Neutrophil (primary cell): ENCODE data around the gene ARL8B.

ENCODE experiments used
- H3K27ac ChIP-seq: fragments of 200-600 bp; sonication (generic); 2 replicates; pipeline ENCODE4 v1.5.1; 2016; ENCODE audit warnings: mild to moderate bottlenecking, moderate library complexity
- H3K27me3 ChIP-seq: fragments of 200-600 bp; sonication (generic); 2 replicates; pipeline ENCODE4 v1.6.0; 2016; ENCODE audit warnings: mild to moderate bottlenecking
- H3K36me3 ChIP-seq: fragments of 200-600 bp; sonication (generic); 2 replicates; pipeline ENCODE4 v1.5.1; 2017
- H3K4me1 ChIP-seq, 2 experiments: fragments of 200-600 bp in 1 of 2; sonication (generic) in 1 of 2; 1 replicate in 1 of 2; 2 replicates in 1 of 2; pipeline versions ENCODE4 v1.5.1 to v1.6.1; 2013 to 2016; ENCODE audit warnings: low read depth in 1 of 2, low read length in 1 of 2, mild to moderate bottlenecking in 1 of 2, moderate library complexity in 1 of 2; ENCODE audit not compliant: control insufficient read depth in 1 of 2, insufficient read depth in 1 of 2
- H3K4me3 ChIP-seq, 2 experiments: fragments of 200-600 bp in 1 of 2; sonication (generic) in 1 of 2; 1 replicate in 1 of 2; 2 replicates in 1 of 2; pipeline ENCODE4 v1.5.1; 2013 to 2016; ENCODE audit warnings: low read depth in 1 of 2, low read length in 1 of 2, mild to moderate bottlenecking in 1 of 2, moderate library complexity in 1 of 2
- H3K9me3 ChIP-seq: fragments of 200-600 bp; sonication (generic); 2 replicates; pipeline ENCODE4 v1.5.1; 2016
- CTCF ChIP-seq: fragments of 200-600 bp; sonication (generic); IDR thresholded peaks from 2 replicates; pipeline ENCODE4 v1.5.1; 2016; ENCODE audit warnings: antibody characterized with exemption

The ARL8B gene

GRCh38 chr3:5195605-5196004 lies 73.5 kb downstream of the ARL8B start:
- Histone ChIP-seq H3K36me3 (peaks cover 8% of the 10 kb centered on the region), H3K4me3 (no peak overlapping the region), H3K27ac (peak overlapping the region; percentile 70), H3K9me3 (no peaks in the 10 kb centered on the region), H3K4me1 (peaks cover 82 to 91% of the 10 kb centered on the region in 2 experiments), H3K27me3 (no peaks in the 10 kb centered on the region)
- TF ChIP-seq CTCF = no peak

- H3K36me3 ChIP-seq = peaks cover 15% of the 10 kb centered on the region
- H3K4me3 ChIP-seq = no peak overlapping the region
- no peaks in the 10 kb centered on the region for H3K9me3 ChIP-seq
- TF ChIP-seq CTCF = no peak
- H3K27me3 ChIP-seq = no peaks in the 10 kb centered on the region
- peaks cover 68 to 77% of the 10 kb centered on the region in 2 experiments for H3K4me1 ChIP-seq
- H3K27ac ChIP-seq = peak overlapping the region; percentile 81
These were observed 74.9 kb downstream of the ARL8B start for GRCh38 chr3:5197022-5197421.

- H3K27ac ChIP-seq = peak overlapping the region; percentile 81
- H3K36me3 ChIP-seq = peaks cover 22% of the 10 kb centered on the region
- TF ChIP-seq CTCF = no peak
- H3K9me3 ChIP-seq = no peaks in the 10 kb centered on the region
- no peak overlapping the region for H3K4me3 ChIP-seq
- peaks cover 61 to 70% of the 10 kb centered on the region in 2 experiments for H3K4me1 ChIP-seq
- no peaks in the 10 kb centered on the region for H3K27me3 ChIP-seq
These were observed 75.6 kb downstream of the ARL8B start for GRCh38 chr3:5197470-5198312.

GRCh38 chr3:5198313-5198677 lies 76.2 kb downstream of the ARL8B start:
- Histone ChIP-seq H3K27me3 (no peaks in the 10 kb centered on the region), H3K4me3 (no peak overlapping the region), H3K27ac (peak overlapping the region; percentile 81), H3K4me1 (peaks cover 55 to 64% of the 10 kb centered on the region in 2 experiments), H3K9me3 (no peaks in the 10 kb centered on the region), H3K36me3 (peaks cover 28% of the 10 kb centered on the region)
- TF ChIP-seq CTCF = no peak

- H3K27ac ChIP-seq = peak overlapping the region; percentile 78
These were observed 77.1 kb downstream of the ARL8B start for GRCh38 chr3:5198986-5199731.

More at GRCh38 chr3:5198986-5199731, 77.1 kb downstream of the ARL8B start:
- no peaks in the 10 kb centered on the region for H3K9me3 ChIP-seq
- TF ChIP-seq CTCF = no peak
- H3K4me3 ChIP-seq = no peak overlapping the region
- peaks cover 37% of the 10 kb centered on the region for H3K36me3 ChIP-seq
- peaks cover 51 to 57% of the 10 kb centered on the region in 2 experiments for H3K4me1 ChIP-seq
- no peaks in the 10 kb centered on the region for H3K27me3 ChIP-seq
